ENCODE results near the gene HIVEP1.

The HIVEP1 gene

GRCh38 chr6:12014027-12014872 lies 2.1 kb downstream of the HIVEP1 start:
- CTCF ChIA-PET: no interaction called here
- POLR2A ChIA-PET: no interaction called here
- TF ChIP-seq HDGF (IDR thresholded peaks at IDR 0.05; ENCODE audit: borderline replicate concordance) (no peak), SP1 (IDR thresholded peaks at IDR 0.05) (no peak), ELF4 (IDR thresholded peaks at IDR 0.05) (no peak), TARDBP (IDR thresholded peaks at IDR 0.05) (no peak), NFRKB (IDR thresholded peaks at IDR 0.05) (no peak), L3MBTL2 (conservative IDR thresholded peaks at IDR 0.05) (no peak), BHLHE40 (IDR thresholded peaks at IDR 0.05; ENCODE audit: borderline replicate concordance) (no peak), ZNF384 (IDR thresholded peaks at IDR 0.05) (no peak), LEF1 (IDR thresholded peaks at IDR 0.05; ENCODE audit: borderline replicate concordance) (no peak), FOXM1 (IDR thresholded peaks at IDR 0.05; ENCODE audit: borderline replicate concordance) (no peak), SUZ12 (IDR thresholded peaks at IDR 0.05) (no peak), CTBP1 (IDR thresholded peaks at IDR 0.05; ENCODE audit: borderline replicate concordance) (no peak), FOXK2 (IDR thresholded peaks at IDR 0.05) (no peak), ARNT (IDR thresholded peaks at IDR 0.05) (no peak)
- TF ChIP-seq, protein P1, sequence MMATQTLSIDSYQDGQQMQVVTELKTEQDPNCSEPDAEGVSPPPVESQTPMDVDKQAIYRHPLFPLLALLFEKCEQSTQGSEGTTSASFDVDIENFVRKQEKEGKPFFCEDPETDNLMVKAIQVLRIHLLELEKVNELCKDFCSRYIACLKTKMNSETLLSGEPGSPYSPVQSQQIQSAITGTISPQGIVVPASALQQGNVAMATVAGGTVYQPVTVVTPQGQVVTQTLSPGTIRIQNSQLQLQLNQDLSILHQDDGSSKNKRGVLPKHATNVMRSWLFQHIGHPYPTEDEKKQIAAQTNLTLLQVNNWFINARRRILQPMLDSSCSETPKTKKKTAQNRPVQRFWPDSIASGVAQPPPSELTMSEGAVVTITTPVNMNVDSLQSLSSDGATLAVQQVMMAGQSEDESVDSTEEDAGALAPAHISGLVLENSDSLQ (IDR thresholded peaks at IDR 0.05): no peak
- no peak for DNase-seq (ENCODE audit: extremely low spot score)

DNA sequence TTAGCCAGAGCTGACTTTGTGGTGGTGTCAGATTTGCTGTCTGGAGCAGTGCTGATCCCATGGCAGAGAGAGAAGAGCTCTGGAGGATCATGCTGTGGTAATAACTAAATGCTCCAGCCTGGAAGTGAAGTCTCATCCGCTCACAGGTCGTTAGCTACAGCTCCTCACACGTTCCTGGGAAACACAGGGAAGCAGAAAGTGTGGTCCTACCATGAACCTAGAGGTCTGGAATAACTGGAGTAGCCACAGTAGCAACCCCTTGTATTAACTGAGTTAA lies 2.7 kb downstream of the HIVEP1 start:
- TF ChIP-seq NFRKB (IDR thresholded peaks at IDR 0.05): no peak
- TF ChIP-seq ELF4 (IDR thresholded peaks at IDR 0.05): no peak
- TF ChIP-seq FOXA1 (IDR thresholded peaks at IDR 0.05): no peak
- TF ChIP-seq SP1 (IDR thresholded peaks at IDR 0.05): no peak
- no peak for TF ChIP-seq CTBP1 (IDR thresholded peaks at IDR 0.05; ENCODE audit: borderline replicate concordance)
- ChIA-PET CTCF (no interaction called here), POLR2A (no interaction called here)
- DNase-seq (ENCODE audit: extremely low spot score): no peak

DNA sequence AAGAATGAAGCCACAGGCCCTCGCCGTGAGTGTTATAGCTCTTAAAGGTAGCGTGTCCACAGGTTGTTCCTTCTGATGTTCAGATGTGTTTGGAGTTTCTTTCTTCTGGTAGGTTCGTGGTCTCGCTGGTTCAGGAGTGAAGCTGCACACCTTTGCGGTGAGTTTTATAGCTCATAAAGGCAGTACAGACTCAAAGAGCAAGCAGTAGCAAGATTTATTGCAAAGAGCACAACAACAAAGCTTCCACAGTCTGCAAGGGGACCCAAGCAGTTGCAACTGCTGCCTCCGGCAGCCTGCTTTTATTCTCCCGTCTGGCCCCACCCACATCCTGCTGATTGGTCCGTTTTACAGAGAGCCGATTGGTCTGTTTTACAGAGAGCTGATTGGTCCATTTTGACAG lies 5.2 kb downstream of the HIVEP1 start:
- TF ChIP-seq LEF1 (IDR thresholded peaks at IDR 0.05; ENCODE audit: borderline replicate concordance) (no peak), FOXM1 (IDR thresholded peaks at IDR 0.05; ENCODE audit: borderline replicate concordance) (no peak), FOXA1 (IDR thresholded peaks at IDR 0.05) (no peak), HDGF (IDR thresholded peaks at IDR 0.05; ENCODE audit: borderline replicate concordance) (no peak), SUZ12 (IDR thresholded peaks at IDR 0.05) (no peak), ZNF384 (IDR thresholded peaks at IDR 0.05) (no peak), ARNT (IDR thresholded peaks at IDR 0.05) (no peak), L3MBTL2 (conservative IDR thresholded peaks at IDR 0.05) (no peak), ELF4 (IDR thresholded peaks at IDR 0.05) (no peak), CTBP1 (IDR thresholded peaks at IDR 0.05; ENCODE audit: borderline replicate concordance) (no peak), SP1 (IDR thresholded peaks at IDR 0.05) (no peak), NFRKB (IDR thresholded peaks at IDR 0.05) (no peak)
- TF ChIP-seq, protein P1 (IDR thresholded peaks at IDR 0.05): no peak
- POLR2A ChIA-PET: no interaction called here

GRCh38 chr6:12017876-12018401 lies 5.8 kb downstream of the HIVEP1 start:
- DNase-seq (ENCODE audit: extremely low spot score): no peak
- ChIA-PET POLR2A (no interaction called here), CTCF (interaction anchor here (1.2 kb wide), 1 partner anchor 11 kb away, joined by 3 read pairs; no protein-coding TSS in a partner anchor)
- TF ChIP-seq FOXA1 (IDR thresholded peaks at IDR 0.05): no peak
- no peak for TF ChIP-seq L3MBTL2 (conservative IDR thresholded peaks at IDR 0.05)
- no peak for TF ChIP-seq BHLHE40 (IDR thresholded peaks at IDR 0.05; ENCODE audit: borderline replicate concordance)
- no peak for TF ChIP-seq ELF4 (IDR thresholded peaks at IDR 0.05)
- TF ChIP-seq, protein P1 (IDR thresholded peaks at IDR 0.05): no peak
- no peak for TF ChIP-seq LEF1 (IDR thresholded peaks at IDR 0.05; ENCODE audit: borderline replicate concordance)
- no peak for TF ChIP-seq SP1 (IDR thresholded peaks at IDR 0.05)
- TF ChIP-seq ARNT (IDR thresholded peaks at IDR 0.05): no peak
- no peak for TF ChIP-seq TARDBP (IDR thresholded peaks at IDR 0.05)
- no peak for TF ChIP-seq CTBP1 (IDR thresholded peaks at IDR 0.05; ENCODE audit: borderline replicate concordance)
- no peak for TF ChIP-seq SUZ12 (IDR thresholded peaks at IDR 0.05)
- TF ChIP-seq ZNF384 (IDR thresholded peaks at IDR 0.05): no peak
- no peak for TF ChIP-seq FOXK2 (IDR thresholded peaks at IDR 0.05)

More for the DNA sequence above, 5.2 kb downstream of the HIVEP1 start:
- CTCF ChIA-PET: interaction anchor here (0.6 to 1.2 kb wide), 2 partner anchors 11 to 203 kb away, joined by 3 read pairs; no protein-coding TSS in a partner anchor
- no peak for DNase-seq (ENCODE audit: extremely low spot score)

GRCh38 chr6:12020187-12020791 lies 8.2 kb downstream of the HIVEP1 start:
- ChIA-PET CTCF (no interaction called here), POLR2A (no interaction called here)
- TF ChIP-seq NFRKB (IDR thresholded peaks at IDR 0.05): no peak
- TF ChIP-seq ARNT (IDR thresholded peaks at IDR 0.05): no peak
- no peak for TF ChIP-seq ELF4 (IDR thresholded peaks at IDR 0.05)
- no peak for TF ChIP-seq TARDBP (IDR thresholded peaks at IDR 0.05)
- TF ChIP-seq FOXA1 (IDR thresholded peaks at IDR 0.05): no peak
- TF ChIP-seq, protein P1 (IDR thresholded peaks at IDR 0.05): no peak
- no peak for TF ChIP-seq FOXM1 (IDR thresholded peaks at IDR 0.05; ENCODE audit: borderline replicate concordance)
- TF ChIP-seq LEF1 (IDR thresholded peaks at IDR 0.05; ENCODE audit: borderline replicate concordance): no peak
- TF ChIP-seq SUZ12 (IDR thresholded peaks at IDR 0.05): no peak
- TF ChIP-seq ZNF384 (IDR thresholded peaks at IDR 0.05): no peak
- TF ChIP-seq SP1 (IDR thresholded peaks at IDR 0.05): no peak
- TF ChIP-seq HDGF (IDR thresholded peaks at IDR 0.05; ENCODE audit: borderline replicate concordance): no peak
- TF ChIP-seq BHLHE40 (IDR thresholded peaks at IDR 0.05; ENCODE audit: borderline replicate concordance): no peak
- TF ChIP-seq CTBP1 (IDR thresholded peaks at IDR 0.05; ENCODE audit: borderline replicate concordance): no peak
- TF ChIP-seq FOXK2 (IDR thresholded peaks at IDR 0.05): no peak
- no peak for DNase-seq (ENCODE audit: extremely low spot score)
